Endothelial cell (in vitro differentiated cells): ENCODE data around the gene KRTAP4-11. TPM values are rescaled to one million over a fixed set of nuclear protein-coding genes. Genes with fewer than 3 reads are reported as not detected.
"Not testable (repeated sequence)": the region's sequence is repeated elsewhere in the genome, so short reads cannot be mapped to it uniquely, and the experiment has no call there.

Experiments
- DNase-seq: peaks from one replicate; pipeline ENCODE4 v3.0.0; 2021; ENCODE audit warnings: low spot score
- H3K27ac Mint-ChIP-seq: one replicate; pipeline ENCODE4 v1.8.0; 2021; ENCODE audit warnings: mixed read lengths, inconsistent platforms; ENCODE audit not compliant: unreplicated experiment
- H3K27me3 Mint-ChIP-seq: one replicate; pipeline ENCODE4 v1.8.0; 2021; ENCODE audit warnings: mild to moderate bottlenecking, moderate library complexity, mixed read lengths, inconsistent platforms; ENCODE audit not compliant: unreplicated experiment
- H3K36me3 Mint-ChIP-seq: one replicate; pipeline ENCODE4 v1.8.0; 2021; ENCODE audit warnings: mild to moderate bottlenecking, low read depth, mixed read lengths, inconsistent platforms; ENCODE audit not compliant: unreplicated experiment
- H3K4me1 Mint-ChIP-seq: one replicate; pipeline ENCODE4 v1.8.0; 2021; ENCODE audit warnings: mild to moderate bottlenecking, mixed read lengths, inconsistent platforms; ENCODE audit not compliant: unreplicated experiment
- H3K4me3 Mint-ChIP-seq: one replicate; pipeline ENCODE4 v1.8.0; 2021; ENCODE audit warnings: mild to moderate bottlenecking, mixed read lengths, inconsistent platforms; ENCODE audit not compliant: unreplicated experiment
- H3K9me3 Mint-ChIP-seq: one replicate; pipeline ENCODE4 v1.8.0; 2021; ENCODE audit warnings: mixed read lengths, inconsistent platforms; ENCODE audit not compliant: unreplicated experiment
- total RNA-seq: library from RNA; stranded (reverse); fragmentation: NEBNext Ultra II Directional; extraction: Animal tissue kit (Norgen Biotek cat#: 25700); gene quantifications from one replicate; pipeline ENCODE4 v1.2.1, GENCODE V29; 2021; ENCODE audit not compliant: unreplicated experiment
- TF ChIP-seq, protein P1 (sequence below): fragments of 200-600 bp; sonication (generic); IDR thresholded peaks from one replicate; pipeline ENCODE4 v1.5.0; 2021; ENCODE audit warnings: antibody characterized with exemption; ENCODE audit not compliant: unreplicated experiment

KRTAP4-11 gene
- total RNA-seq, 1 donor from 2014 or later, result not detected

DNA sequence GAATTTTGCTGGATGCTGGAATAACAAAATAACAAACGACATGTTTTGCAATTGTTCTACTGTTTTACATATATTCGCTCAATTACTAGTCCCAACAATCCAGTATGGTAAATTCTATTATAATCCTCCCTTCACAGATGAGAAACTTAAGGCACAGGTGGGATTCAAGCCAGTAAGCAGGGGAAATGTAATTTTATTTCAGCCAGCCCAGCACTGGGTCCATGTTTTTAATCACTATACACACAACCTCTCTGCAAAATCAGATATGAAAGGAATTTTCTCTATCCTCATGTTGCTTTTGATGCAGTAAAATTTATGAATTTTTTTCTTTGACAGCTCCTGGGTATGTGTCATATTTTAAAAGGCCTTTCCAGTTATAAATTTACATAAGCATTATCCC, 27.1 kb upstream of the KRTAP4-11 start:
- Mint-ChIP-seq H3K4me3 (no peak overlapping the region), H3K27ac (no peak overlapping the region), H3K36me3 (peaks cover 13% of the 10 kb centered on the region), H3K9me3 (peaks cover 11% of the 10 kb centered on the region), H3K4me1 (peaks cover 7% of the 10 kb centered on the region), H3K27me3 (peaks cover 3% of the 10 kb centered on the region)
- TF ChIP-seq, protein P1, sequence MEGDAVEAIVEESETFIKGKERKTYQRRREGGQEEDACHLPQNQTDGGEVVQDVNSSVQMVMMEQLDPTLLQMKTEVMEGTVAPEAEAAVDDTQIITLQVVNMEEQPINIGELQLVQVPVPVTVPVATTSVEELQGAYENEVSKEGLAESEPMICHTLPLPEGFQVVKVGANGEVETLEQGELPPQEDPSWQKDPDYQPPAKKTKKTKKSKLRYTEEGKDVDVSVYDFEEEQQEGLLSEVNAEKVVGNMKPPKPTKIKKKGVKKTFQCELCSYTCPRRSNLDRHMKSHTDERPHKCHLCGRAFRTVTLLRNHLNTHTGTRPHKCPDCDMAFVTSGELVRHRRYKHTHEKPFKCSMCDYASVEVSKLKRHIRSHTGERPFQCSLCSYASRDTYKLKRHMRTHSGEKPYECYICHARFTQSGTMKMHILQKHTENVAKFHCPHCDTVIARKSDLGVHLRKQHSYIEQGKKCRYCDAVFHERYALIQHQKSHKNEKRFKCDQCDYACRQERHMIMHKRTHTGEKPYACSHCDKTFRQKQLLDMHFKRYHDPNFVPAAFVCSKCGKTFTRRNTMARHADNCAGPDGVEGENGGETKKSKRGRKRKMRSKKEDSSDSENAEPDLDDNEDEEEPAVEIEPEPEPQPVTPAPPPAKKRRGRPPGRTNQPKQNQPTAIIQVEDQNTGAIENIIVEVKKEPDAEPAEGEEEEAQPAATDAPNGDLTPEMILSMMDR, result no peak
- DNase-seq, result no peak

DNA sequence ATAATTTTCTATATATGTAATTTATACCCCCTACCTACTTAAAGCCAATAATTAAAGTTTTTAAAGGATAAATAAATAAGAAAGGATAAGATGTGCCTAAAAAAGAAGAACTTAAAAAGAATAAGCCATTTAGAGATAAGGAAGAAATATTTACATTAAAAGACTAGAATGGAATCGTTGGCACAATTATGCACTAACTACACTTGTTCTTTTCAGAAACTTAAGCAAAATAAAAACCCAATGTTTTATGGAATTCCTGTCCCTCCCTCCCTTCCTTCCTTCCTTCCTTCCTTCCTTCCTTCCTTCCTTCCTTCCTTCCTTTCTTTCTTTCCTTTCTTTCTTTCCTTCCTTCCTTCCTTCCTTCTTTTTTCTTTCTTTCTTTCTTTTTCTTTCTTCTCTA, 26.7 kb upstream of the KRTAP4-11 start:
- Mint-ChIP-seq H3K9me3 (peaks cover 11% of the 10 kb centered on the region), H3K4me3 (no peak overlapping the region), H3K27ac (no peak overlapping the region), H3K36me3 (peaks cover 13% of the 10 kb centered on the region), H3K27me3 (peaks cover 3% of the 10 kb centered on the region), H3K4me1 (peaks cover 7% of the 10 kb centered on the region)
- TF ChIP-seq, protein P1, result no peak
- DNase-seq, result no peak

DNA sequence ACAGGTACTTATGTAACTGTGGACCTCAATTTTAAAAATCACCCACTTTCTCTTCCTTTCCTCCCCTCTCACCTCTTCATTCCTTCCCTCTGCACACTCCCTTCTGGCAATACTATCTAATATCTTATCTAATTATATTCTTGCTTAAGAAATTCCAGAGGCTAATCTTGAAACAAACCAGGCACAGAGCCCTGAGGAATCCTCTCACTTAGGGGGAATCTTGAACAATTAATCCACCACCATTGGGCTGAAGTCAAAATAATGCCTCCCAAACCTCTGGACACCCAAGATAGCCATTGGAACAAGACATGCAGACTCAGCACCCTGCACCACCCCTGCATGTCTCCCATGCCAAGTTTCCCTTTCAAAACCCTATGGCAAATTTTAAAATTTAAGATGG, 23.2 kb upstream of the KRTAP4-11 start:
- H3K4me3 Mint-ChIP-seq, result no peak overlapping the region
- H3K9me3 Mint-ChIP-seq, result peaks cover 15% of the 10 kb centered on the region
- DNase-seq, result no peak
- no peak overlapping the region for H3K27ac Mint-ChIP-seq
- TF ChIP-seq, protein P1, result no peak
- peaks cover 3% of the 10 kb centered on the region for H3K27me3 Mint-ChIP-seq
- H3K4me1 Mint-ChIP-seq, result peaks cover 6% of the 10 kb centered on the region
- H3K36me3 Mint-ChIP-seq, result peaks cover 17% of the 10 kb centered on the region

DNA sequence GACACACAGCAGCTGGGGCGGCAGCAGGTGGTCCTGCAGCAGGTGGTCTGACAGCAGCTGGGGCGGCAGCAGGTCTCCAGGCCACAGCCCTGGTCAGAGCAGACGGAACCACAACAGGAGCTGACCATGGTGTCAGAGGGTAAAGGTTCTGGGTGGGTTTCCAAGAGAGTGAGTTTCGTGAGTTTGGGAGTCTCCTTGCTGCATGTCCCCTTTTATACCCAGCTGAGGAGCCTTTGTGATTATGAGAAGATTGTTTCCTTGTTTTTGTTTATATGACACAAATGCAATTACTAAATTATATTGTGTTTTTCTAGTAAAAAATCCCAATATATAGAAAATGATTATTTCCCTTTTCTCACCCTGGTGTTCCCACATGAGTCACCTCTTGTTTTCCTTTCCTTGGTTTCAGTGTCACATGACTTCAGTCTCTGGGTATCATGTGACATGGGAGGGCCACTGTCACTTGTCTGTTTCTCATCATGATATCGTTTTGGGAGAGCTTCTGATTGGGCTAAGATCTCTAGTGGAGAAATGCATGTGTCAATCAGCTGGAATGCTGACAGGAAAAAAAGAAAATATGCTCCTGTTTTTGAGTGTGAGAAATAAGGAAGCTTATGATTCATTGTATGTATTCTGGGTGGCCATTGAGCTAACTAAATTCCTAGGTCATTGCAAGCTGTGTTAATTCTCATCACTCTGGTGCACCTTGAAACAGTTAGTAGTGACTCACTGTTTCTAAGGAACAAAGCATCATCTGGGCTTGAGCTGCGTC, 22.4 kb upstream of the KRTAP4-11 start, which contains the start of gene KRTAP4-6:
Gene KRTAP4-6 (minus strand): TSS at position 185 of the 772 bp plus-strand sequence. CDS start 57 bp downstream, at position 128.
- Mint-ChIP-seq H3K4me3 (no peak within 1 kb of the TSS), H3K9me3 (peaks cover 15% of the 10 kb centered on the region), H3K27ac (peak within 1 kb of the TSS; percentile 9), H3K27me3 (peaks cover 3% of the 10 kb centered on the region), H3K36me3 (peaks cover 17% of the 10 kb centered on the region), H3K4me1 (no peaks in the 10 kb centered on the region)
- DNase-seq, result no peak
- TF ChIP-seq, protein P1, result no peak

DNA sequence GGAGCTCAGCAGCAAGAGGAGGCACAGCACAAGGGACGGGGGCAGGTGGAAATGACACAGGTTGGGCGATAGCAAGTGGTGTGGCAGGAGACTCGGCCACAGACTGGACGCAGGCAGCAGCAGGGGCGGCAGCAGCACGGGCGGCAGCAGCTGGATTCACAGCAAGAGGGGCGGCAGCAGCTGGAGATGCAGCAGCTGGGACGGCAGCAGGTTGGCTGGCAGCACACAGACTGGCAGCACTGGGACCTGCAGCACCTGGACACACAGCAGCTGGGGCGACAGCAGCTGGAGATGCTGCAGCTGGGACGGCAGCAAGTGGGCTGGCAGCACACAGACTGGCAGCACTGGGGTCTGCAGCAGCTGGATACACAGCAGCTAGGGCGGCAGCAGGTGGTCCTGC, 21.7 kb upstream of the KRTAP4-11 start:
- not testable (repeated sequence) for DNase-seq, H3K27me3 Mint-ChIP-seq, H3K4me3 Mint-ChIP-seq, H3K4me1 Mint-ChIP-seq
- Mint-ChIP-seq H3K36me3 (peaks cover 17% of the 10 kb centered on the region), H3K27ac (peak overlapping the region; percentile 9), H3K9me3 (peaks cover 15% of the 10 kb centered on the region)
